HepG2 (cell line): ENCODE results near the gene SERPINB10. TPM values are rescaled to one million over a fixed set of nuclear protein-coding genes. Genes with fewer than 3 reads are reported as not detected.

Source experiments
- CCDC6 ChIP-seq: sonication (generic); formaldehyde crosslinking; IDR thresholded peaks from 2 replicates; pipeline ENCODE4 v1.8.1; 2022; ENCODE audit warnings: mild to moderate bottlenecking, missing genetic modification reagents, moderate library complexity
- FOXM1 ChIP-seq: sonication (generic); formaldehyde crosslinking; IDR thresholded peaks from 2 replicates; pipeline ENCODE4 v1.5.0; 2020; ENCODE audit warnings: missing genetic modification reagents
- MNT ChIP-seq: fragments of 450-650 bp; IDR thresholded peaks from 2 replicates; pipeline ENCODE4 v1.6.1; 2016
- NPAS2 ChIP-seq: sonication (generic); formaldehyde crosslinking; IDR thresholded peaks from 2 replicates; pipeline ENCODE4 v1.8.0; 2022; ENCODE audit warnings: mild to moderate bottlenecking, missing genetic modification reagents, borderline replicate concordance
- TERF1 ChIP-seq: sonication (generic); formaldehyde crosslinking; IDR thresholded peaks from 2 replicates; pipeline ENCODE4 v1.8.0; 2022; ENCODE audit warnings: mild to moderate bottlenecking, missing genetic modification reagents, moderate library complexity
- ZNF414 ChIP-seq: sonication (generic); formaldehyde crosslinking; IDR thresholded peaks from 2 replicates; pipeline ENCODE4 v1.5.0; 2020; ENCODE audit warnings: missing genetic modification reagents
- ZNF75D ChIP-seq: sonication (generic); formaldehyde crosslinking; IDR thresholded peaks from 2 replicates; pipeline ENCODE4 v1.8.1; 2023; ENCODE audit warnings: missing genetic modification reagents, mild to moderate bottlenecking, borderline replicate concordance
- ZNF839 ChIP-seq: sonication (generic); formaldehyde crosslinking; IDR thresholded peaks from 2 replicates; pipeline ENCODE4 v1.4.0; 2020; ENCODE audit warnings: missing genetic modification reagents, mild to moderate bottlenecking, borderline replicate concordance
- polyA plus RNA-seq, 8 experiments: library from polyadenylated mRNA; depleted of rRNA in 3 of 8; stranded (reverse) in 7 of 8; unstranded in 1 of 8; fragments of >200 nt; fragmentation: Illumina TruSeq in 4 of 8; extraction: Trizol in 4 of 8; gene quantifications; 2 replicates each; pipeline versions ENCODE4 v1.2.1 to v1.2.3, GENCODE V29; 2011 to 2016; ENCODE audit warnings: low read depth in 4 of 8, missing spikeins in 1 of 8, mixed read lengths in 1 of 8; ENCODE audit not compliant: insufficient read depth in 1 of 8
- total RNA-seq, 5 experiments: library from RNA; depleted of rRNA; stranded (reverse); fragments of >200 nt; fragmentation: Illumina TruSeq; extraction: Trizol; gene quantifications; 2 replicates each; pipeline ENCODE4 v1.2.3, GENCODE V29; 2016; ENCODE audit warnings: low read depth in 1 of 5
- TF ChIP-seq, protein P1 (sequence below): IDR thresholded peaks from 2 replicates; pipeline ENCODE4 v1.6.1; 2016; ENCODE audit warnings: low read depth, missing genetic modification reagents, missing compliant biosample characterization
- TF ChIP-seq, protein P2 (sequence below): sonication (generic); formaldehyde crosslinking; IDR thresholded peaks from 2 replicates; pipeline ENCODE4 v1.5.1; 2020; ENCODE audit warnings: mild to moderate bottlenecking, missing genetic modification reagents, borderline replicate concordance

The SERPINB10 gene
- total and polyA plus RNA-seq, 2 of the 13 experiments (the other 11 are each of a cell fraction or from before 2014, with no cell fraction given), result not detected

DNA sequence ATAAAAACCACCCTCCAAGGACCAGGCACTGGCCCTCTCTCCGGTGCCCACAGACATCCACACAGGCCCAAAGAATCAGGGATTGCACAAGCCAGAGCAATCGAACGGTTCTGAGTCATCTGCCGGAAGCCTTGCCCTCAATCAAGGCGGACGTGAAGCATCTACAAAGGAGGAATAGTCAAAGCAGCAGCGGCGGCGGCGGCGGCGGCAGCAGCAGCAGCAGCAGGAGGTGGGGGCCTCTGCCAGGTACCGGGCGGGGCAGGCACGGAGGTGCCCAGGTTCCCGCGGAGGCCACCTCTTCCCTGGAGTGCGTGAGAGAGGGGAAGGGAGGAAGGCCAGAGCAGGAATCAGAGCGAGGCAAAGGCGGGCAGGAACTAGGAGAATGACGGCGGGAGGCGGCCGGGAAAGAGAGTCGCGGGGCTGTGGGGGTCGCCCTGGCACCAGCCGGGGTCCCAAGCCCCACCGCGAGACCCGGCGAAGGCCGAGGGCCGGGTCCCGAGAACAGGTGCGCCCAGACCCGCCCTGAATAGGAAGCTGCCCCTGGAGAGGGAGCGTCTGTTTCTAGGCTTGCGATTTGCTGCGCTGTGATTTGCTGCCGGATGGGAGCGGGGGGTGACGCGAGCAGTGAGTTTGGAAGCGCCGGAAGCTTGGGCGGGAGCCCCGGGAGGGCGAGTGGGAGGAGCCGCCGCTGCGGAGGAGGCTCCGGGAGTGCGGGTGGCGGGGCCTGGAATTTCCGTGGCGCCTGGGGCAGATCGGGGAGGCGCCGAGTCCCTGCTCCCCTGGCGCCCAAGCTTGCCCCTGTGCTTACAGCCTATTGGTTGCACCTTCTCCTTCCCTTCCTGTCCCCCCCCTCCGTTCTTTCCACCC is 62.4 kb downstream of the SERPINB10 start, which contains the start of gene SERPINB8 (continued):
- TF ChIP-seq, protein P1, sequence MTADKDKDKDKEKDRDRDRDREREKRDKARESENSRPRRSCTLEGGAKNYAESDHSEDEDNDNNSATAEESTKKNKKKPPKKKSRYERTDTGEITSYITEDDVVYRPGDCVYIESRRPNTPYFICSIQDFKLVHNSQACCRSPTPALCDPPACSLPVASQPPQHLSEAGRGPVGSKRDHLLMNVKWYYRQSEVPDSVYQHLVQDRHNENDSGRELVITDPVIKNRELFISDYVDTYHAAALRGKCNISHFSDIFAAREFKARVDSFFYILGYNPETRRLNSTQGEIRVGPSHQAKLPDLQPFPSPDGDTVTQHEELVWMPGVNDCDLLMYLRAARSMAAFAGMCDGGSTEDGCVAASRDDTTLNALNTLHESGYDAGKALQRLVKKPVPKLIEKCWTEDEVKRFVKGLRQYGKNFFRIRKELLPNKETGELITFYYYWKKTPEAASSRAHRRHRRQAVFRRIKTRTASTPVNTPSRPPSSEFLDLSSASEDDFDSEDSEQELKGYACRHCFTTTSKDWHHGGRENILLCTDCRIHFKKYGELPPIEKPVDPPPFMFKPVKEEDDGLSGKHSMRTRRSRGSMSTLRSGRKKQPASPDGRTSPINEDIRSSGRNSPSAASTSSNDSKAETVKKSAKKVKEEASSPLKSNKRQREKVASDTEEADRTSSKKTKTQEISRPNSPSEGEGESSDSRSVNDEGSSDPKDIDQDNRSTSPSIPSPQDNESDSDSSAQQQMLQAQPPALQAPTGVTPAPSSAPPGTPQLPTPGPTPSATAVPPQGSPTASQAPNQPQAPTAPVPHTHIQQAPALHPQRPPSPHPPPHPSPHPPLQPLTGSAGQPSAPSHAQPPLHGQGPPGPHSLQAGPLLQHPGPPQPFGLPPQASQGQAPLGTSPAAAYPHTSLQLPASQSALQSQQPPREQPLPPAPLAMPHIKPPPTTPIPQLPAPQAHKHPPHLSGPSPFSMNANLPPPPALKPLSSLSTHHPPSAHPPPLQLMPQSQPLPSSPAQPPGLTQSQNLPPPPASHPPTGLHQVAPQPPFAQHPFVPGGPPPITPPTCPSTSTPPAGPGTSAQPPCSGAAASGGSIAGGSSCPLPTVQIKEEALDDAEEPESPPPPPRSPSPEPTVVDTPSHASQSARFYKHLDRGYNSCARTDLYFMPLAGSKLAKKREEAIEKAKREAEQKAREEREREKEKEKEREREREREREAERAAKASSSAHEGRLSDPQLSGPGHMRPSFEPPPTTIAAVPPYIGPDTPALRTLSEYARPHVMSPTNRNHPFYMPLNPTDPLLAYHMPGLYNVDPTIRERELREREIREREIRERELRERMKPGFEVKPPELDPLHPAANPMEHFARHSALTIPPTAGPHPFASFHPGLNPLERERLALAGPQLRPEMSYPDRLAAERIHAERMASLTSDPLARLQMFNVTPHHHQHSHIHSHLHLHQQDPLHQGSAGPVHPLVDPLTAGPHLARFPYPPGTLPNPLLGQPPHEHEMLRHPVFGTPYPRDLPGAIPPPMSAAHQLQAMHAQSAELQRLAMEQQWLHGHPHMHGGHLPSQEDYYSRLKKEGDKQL (CRISPR knock-in tag), result no peak
- TF ChIP-seq CCDC6 (no peak), MNT (no peak), TERF1 (CRISPR knock-in tag) (no peak), ZNF839 (no peak), NPAS2 (no peak), FOXM1 (no peak), ZNF414 (CRISPR knock-in tag) (no peak), ZNF75D (CRISPR knock-in tag) (no peak)
- TF ChIP-seq, protein P2, sequence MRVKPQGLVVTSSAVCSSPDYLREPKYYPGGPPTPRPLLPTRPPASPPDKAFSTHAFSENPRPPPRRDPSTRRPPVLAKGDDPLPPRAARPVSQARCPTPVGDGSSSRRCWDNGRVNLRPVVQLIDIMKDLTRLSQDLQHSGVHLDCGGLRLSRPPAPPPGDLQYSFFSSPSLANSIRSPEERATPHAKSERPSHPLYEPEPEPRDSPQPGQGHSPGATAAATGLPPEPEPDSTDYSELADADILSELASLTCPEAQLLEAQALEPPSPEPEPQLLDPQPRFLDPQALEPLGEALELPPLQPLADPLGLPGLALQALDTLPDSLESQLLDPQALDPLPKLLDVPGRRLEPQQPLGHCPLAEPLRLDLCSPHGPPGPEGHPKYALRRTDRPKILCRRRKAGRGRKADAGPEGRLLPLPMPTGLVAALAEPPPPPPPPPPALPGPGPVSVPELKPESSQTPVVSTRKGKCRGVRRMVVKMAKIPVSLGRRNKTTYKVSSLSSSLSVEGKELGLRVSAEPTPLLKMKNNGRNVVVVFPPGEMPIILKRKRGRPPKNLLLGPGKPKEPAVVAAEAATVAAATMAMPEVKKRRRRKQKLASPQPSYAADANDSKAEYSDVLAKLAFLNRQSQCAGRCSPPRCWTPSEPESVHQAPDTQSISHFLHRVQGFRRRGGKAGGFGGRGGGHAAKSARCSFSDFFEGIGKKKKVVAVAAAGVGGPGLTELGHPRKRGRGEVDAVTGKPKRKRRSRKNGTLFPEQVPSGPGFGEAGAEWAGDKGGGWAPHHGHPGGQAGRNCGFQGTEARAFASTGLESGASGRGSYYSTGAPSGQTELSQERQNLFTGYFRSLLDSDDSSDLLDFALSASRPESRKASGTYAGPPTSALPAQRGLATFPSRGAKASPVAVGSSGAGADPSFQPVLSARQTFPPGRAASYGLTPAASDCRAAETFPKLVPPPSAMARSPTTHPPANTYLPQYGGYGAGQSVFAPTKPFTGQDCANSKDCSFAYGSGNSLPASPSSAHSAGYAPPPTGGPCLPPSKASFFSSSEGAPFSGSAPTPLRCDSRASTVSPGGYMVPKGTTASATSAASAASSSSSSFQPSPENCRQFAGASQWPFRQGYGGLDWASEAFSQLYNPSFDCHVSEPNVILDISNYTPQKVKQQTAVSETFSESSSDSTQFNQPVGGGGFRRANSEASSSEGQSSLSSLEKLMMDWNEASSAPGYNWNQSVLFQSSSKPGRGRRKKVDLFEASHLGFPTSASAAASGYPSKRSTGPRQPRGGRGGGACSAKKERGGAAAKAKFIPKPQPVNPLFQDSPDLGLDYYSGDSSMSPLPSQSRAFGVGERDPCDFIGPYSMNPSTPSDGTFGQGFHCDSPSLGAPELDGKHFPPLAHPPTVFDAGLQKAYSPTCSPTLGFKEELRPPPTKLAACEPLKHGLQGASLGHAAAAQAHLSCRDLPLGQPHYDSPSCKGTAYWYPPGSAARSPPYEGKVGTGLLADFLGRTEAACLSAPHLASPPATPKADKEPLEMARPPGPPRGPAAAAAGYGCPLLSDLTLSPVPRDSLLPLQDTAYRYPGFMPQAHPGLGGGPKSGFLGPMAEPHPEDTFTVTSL, result no peak
